PC-9 (cell line): ENCODE results near the gene TOR3A. TPM values are rescaled to one million over a fixed set of nuclear protein-coding genes. Genes with fewer than 3 reads are reported as not detected.

Experiments used
- BruUV-seq: library from RNA; stranded (reverse); fragments of 400-500 nt; replicated peaks from 2 replicates; lab custom pipeline; 2021; lab: Mats Ljungman, UMichigan
- CTCF ChIA-PET: fragments of 300-600 bp; sonication (Branson Sonifier 250); formaldehyde crosslinking; loops from one replicate; lab custom pipeline; 2022; ENCODE audit warnings: antibody characterized with exemption; lab: Charles Lee
- POLR2A ChIA-PET: fragments of 300-600 bp; sonication (Branson Sonifier 250); formaldehyde crosslinking; loops from one replicate; lab custom pipeline; 2022; ENCODE audit warnings: antibody characterized with exemption; ENCODE audit not compliant: unreplicated experiment; lab: Charles Lee
- DNase-seq, 2 experiments: peaks; one replicate each; pipeline versions ENCODE4 v3.0.0 to v3.0.0-alpha.2; 2015 to 2022; ENCODE audit warnings: mixed read lengths in 1 of 2
- H2AFZ ChIP-seq: fragments of 200-600 bp; sonication (generic); 2 replicates; pipeline ENCODE4 v1.8.1; 2017; ENCODE audit warnings: antibody characterized with exemption
- H3F3A ChIP-seq: fragments of 200-600 bp; sonication (generic); 2 replicates; pipeline ENCODE4 v1.8.1; 2017; ENCODE audit warnings: antibody characterized with exemption, mild to moderate bottlenecking, low read depth; ENCODE audit not compliant: insufficient read depth
- H3K27ac ChIP-seq: fragments of 200-600 bp; sonication (generic); 2 replicates; pipeline ENCODE4 v1.6.1; 2016; ENCODE audit warnings: mixed run types
- H3K27me3 ChIP-seq: fragments of 200-600 bp; sonication (generic); 2 replicates; pipeline ENCODE4 v1.6.1; 2016; ENCODE audit warnings: low read depth, mixed run types; ENCODE audit not compliant: insufficient read depth
- H3K36me3 ChIP-seq: fragments of 200-600 bp; sonication (generic); 2 replicates; pipeline ENCODE4 v1.6.1; 2016; ENCODE audit warnings: low read depth, mixed run types
- H3K4me1 ChIP-seq: fragments of 200-600 bp; sonication (generic); replicated peaks from 2 replicates; pipeline ENCODE4 v1.6.1; 2016; ENCODE audit warnings: mixed run types; ENCODE audit not compliant: insufficient read depth
- H3K4me2 ChIP-seq: fragments of 200-600 bp; sonication (generic); 2 replicates; pipeline ENCODE4 v1.6.1; 2017; ENCODE audit warnings: mixed run types
- H3K4me3 ChIP-seq: fragments of 200-600 bp; sonication (generic); 2 replicates; pipeline ENCODE4 v1.6.1; 2016; ENCODE audit warnings: mixed run types
- H3K79me2 ChIP-seq: fragments of 200-600 bp; sonication (generic); 2 replicates; pipeline ENCODE4 v1.6.1; 2017; ENCODE audit warnings: low read depth, mixed run types
- H3K9me2 ChIP-seq: fragments of 200-600 bp; sonication (generic); 2 replicates; pipeline ENCODE4 v1.8.1; 2017; ENCODE audit warnings: mild to moderate bottlenecking; ENCODE audit not compliant: insufficient read depth
- H3K9me3 ChIP-seq: fragments of 200-600 bp; sonication (generic); 2 replicates; pipeline ENCODE4 v1.8.1; 2016; ENCODE audit warnings: low read depth; ENCODE audit not compliant: insufficient read depth
- H4K20me1 ChIP-seq: fragments of 200-600 bp; sonication (generic); 2 replicates; pipeline ENCODE4 v1.8.1; 2017; ENCODE audit not compliant: insufficient read depth
- CTCF ChIP-seq: fragments of 200-600 bp; sonication (generic); conservative IDR thresholded peaks from 2 replicates; pipeline ENCODE4 v1.6.1; 2017; ENCODE audit warnings: mixed run types, antibody characterized with exemption, mild to moderate bottlenecking, moderate library complexity
- EZH2 ChIP-seq: fragments of 200-600 bp; sonication (generic); IDR thresholded peaks from 2 replicates; pipeline ENCODE4 v1.8.0; 2017; ENCODE audit warnings: antibody characterized with exemption, low read depth
- intact Hi-C: fragments of 100-400 bp; cut with micrococcal nuclease; formaldehyde crosslinking; loops from one replicate; pipeline ENCODE4 v1.10.0; 2022; ENCODE audit not compliant: unreplicated experiment
- total RNA-seq: library from RNA; stranded (reverse); gene quantifications from 2 replicates; pipeline ENCODE4 v1.2.3, GENCODE V29; 2021

TOR3A gene
- total RNA-seq, 1 experiment from 2014 or later: 31.6 TPM

GRCh38 chr1:179079113-179079761, 2.6 kb upstream of the TOR3A start:
- Histone ChIP-seq H4K20me1 (no peaks in the 10 kb centered on the region), H3K36me3 (no peaks in the 10 kb centered on the region), H3K27ac (no peak overlapping the region), H3K4me1 (peaks cover 32% of the 10 kb centered on the region), H3K79me2 (peaks cover 17% of the 10 kb centered on the region), H3K27me3 (no peaks in the 10 kb centered on the region), H2AFZ (no peak overlapping the region), H3K9me3 (no peaks in the 10 kb centered on the region; the same call in 1 of the 2 replicates), H3K4me3 (no peak overlapping the region), H3K4me2 (no peak overlapping the region), H3K9me2 (no peaks in the 10 kb centered on the region), H3F3A (peaks cover 45% of the 10 kb centered on the region)
- peak; percentile 38 to 63 for DNase-seq
- TF ChIP-seq CTCF (peak; percentile 80), EZH2 (no peak)
- no TSS peak for BruUV-seq
- ChIA-PET POLR2A (interaction anchor here (0.5 to 1.0 kb wide), 2 partner anchors 15 to 62 kb away, joined by 3 to 6 read pairs; no protein-coding TSS in a partner anchor), CTCF (no interaction called here)
- intact Hi-C loops: loop anchor here (1.0 to 2.0 kb wide), 2 partner anchors 214 to 290 kb away; partner anchors contain the start of gene SOAT1

DNA sequence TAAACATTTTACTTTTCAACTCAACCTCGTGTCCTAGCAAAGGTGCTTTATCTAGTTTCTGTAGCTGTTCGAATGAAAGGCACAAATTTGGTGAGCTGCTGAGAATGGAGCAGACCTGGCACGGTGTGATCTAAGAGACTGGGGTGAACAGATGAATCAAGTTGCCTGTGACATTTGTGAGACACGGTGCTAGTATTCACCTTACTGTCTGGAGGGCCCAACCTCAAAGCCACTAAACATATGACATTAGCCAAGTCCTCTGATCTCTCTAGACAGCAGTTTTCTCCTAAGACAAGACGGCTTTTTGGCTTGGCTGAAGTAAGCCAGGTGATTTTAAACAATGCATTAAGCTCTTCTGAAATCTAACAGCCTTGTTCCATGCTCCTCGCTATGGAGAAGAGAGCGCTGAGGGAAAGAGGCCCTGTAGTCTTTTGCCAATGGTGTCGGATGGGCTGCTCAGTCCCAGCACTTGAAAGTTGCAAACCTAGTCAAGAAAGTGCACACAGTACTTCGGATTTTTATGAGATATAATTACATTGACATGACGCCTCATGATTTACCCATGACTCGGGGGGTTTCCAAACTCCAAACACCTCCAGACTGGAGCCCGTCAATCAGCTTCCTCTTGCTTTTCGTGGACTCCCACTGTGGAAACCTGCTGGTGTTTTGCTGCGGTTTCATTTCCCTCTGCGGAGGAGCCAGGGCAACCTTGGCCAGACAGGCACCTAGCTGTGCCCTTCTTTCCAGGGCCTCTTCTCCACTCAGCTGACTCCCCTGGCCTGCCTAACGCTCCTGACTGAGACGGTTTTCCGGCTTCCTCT, 794 bp upstream of the TOR3A start:
- ChIA-PET CTCF (no interaction called here), POLR2A (interaction anchor here (0.5 kb wide), 2 partner anchors 11 to 214 kb away, joined by 3 read pairs; no protein-coding TSS in a partner anchor)
- Histone ChIP-seq H4K20me1 (no peaks in the 10 kb centered on the region), H3K9me2 (no peaks in the 10 kb centered on the region), H2AFZ (peak overlapping the region; percentile 84), H3K4me3 (peak overlapping the region; percentile 79), H3K4me1 (peaks cover 32% of the 10 kb centered on the region), H3K9me3 (no peaks in the 10 kb centered on the region), H3K4me2 (peak overlapping the region; percentile 90), H3F3A (peaks cover 41% of the 10 kb centered on the region), H3K27ac (peak overlapping the region; percentile 76), H3K27me3 (no peaks in the 10 kb centered on the region), H3K79me2 (peaks cover 28% of the 10 kb centered on the region), H3K36me3 (0 out of 2 replicates have a peak, but pooled peaks cover 4% of the 10 kb centered on the region)
- intact Hi-C loops: loop anchor here (2.0 to 5.0 kb wide), 2 partner anchors 54 to 550 kb away; partner anchors contain the start of gene FAM20B
- DNase-seq: no peak
- BruUV-seq: TSS peak; percentile 93
- TF ChIP-seq EZH2 (no peak), CTCF (no peak)

- ChIA-PET POLR2A (interaction anchor here (0.5 to 0.9 kb wide), 5 partner anchors 79 to 774 kb away, joined by 3 to 27 read pairs (median 4); partner anchors contain the start of gene AXDND1), CTCF (no interaction called here)
- H3K4me1 ChIP-seq: peaks cover 21% of the 10 kb centered on the region
- H3K36me3 ChIP-seq: 0 out of 2 replicates have a peak, but pooled peaks cover 4% of the 10 kb centered on the region
- peaks cover 28% of the 10 kb centered on the region for H3K79me2 ChIP-seq
- H3F3A ChIP-seq: peaks cover 41% of the 10 kb centered on the region
- peak overlapping the region; percentile 84 for H2AFZ ChIP-seq
- peak overlapping the region; percentile 79 for H3K4me3 ChIP-seq
- H3K9me3 ChIP-seq: no peaks in the 10 kb centered on the region
- H3K9me2 ChIP-seq: no peaks in the 10 kb centered on the region
- intact Hi-C loops: loop anchor here (5.0 kb wide), 1 partner anchor 55 kb away; the partner anchor contains the start of gene FAM20B
- no TSS peak for BruUV-seq
- peak overlapping the region; percentile 76 for H3K27ac ChIP-seq
- H3K27me3 ChIP-seq: no peaks in the 10 kb centered on the region
- no peak for TF ChIP-seq EZH2
- TF ChIP-seq CTCF: no peak
- H3K4me2 ChIP-seq: peak overlapping the region; percentile 90
- H4K20me1 ChIP-seq: no peaks in the 10 kb centered on the region
- peak in 1 of 2 experiments; percentile 36 for DNase-seq
These were observed 596 bp downstream of the TOR3A start for GRCh38 chr1:179082333-179082998.
